Activated naive CD8-positive, alpha-beta T cell treated with anti-CD3 and anti-CD28 coated beads for 36 hours (primary cell): ENCODE measurements around the gene PRUNE2. TPM values are rescaled to one million over a fixed set of nuclear protein-coding genes. Genes with fewer than 3 reads are reported as not detected.

Experiments used
- DNase-seq: peaks from one replicate; pipeline ENCODE4 v3.0.0; 2021
- H3K27ac Mint-ChIP-seq: one replicate; pipeline ENCODE4 v1.8.0; 2022; ENCODE audit warnings: mild to moderate bottlenecking, moderate library complexity, mixed read lengths
- H3K27me3 Mint-ChIP-seq: one replicate; pipeline ENCODE4 v1.8.0; 2022; ENCODE audit warnings: mild to moderate bottlenecking, mixed read lengths
- H3K36me3 Mint-ChIP-seq: one replicate; pipeline ENCODE4 v1.8.0; 2021; ENCODE audit warnings: mild to moderate bottlenecking, mixed read lengths
- H3K4me1 Mint-ChIP-seq: one replicate; pipeline ENCODE4 v1.8.0; 2021; ENCODE audit warnings: mixed read lengths
- H3K4me3 Mint-ChIP-seq: one replicate; pipeline ENCODE4 v1.8.0; 2022; ENCODE audit warnings: mild to moderate bottlenecking, moderate library complexity, mixed read lengths
- H3K9me3 Mint-ChIP-seq: one replicate; pipeline ENCODE4 v1.8.0; 2022; ENCODE audit warnings: mixed read lengths
- total RNA-seq, 2 experiments: library from RNA; stranded (reverse); gene quantifications; one replicate each; pipeline ENCODE4 v1.2.3, GENCODE V29; 2021

The PRUNE2 gene
- total RNA-seq, 2 experiments from 2014 or later: 0.35 TPM; not detected in 1

DNA sequence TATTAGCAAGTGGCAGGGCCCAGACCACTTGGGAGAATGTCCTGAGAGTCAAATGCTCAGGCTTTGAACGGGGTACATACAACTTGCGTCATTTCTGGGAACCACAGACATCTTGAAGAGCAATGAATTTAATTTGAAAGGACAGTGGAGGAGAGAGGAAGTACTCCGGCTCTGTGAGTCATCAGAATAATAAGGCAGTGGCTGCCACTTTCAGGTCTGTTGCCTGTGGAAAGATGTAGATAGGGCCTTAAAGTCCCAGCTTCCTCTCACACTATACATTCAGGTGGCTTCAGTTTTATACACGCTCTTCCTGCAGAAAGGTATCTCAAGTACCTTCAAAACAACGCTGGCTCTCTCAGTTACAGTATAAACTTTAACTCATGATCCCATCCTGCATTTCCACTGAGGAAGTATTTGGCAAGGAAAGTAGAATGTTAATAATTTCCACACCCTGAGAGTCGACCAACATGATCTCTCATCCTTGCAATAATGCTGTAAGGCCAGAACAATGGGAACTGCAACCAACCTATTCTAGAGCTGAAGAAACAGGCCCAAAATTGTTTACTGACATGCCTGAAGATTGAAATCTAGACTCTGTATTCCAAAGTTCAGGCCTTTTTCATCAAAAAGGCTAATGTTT, 6.8 kb upstream of the PRUNE2 start:
- Mint-ChIP-seq H3K9me3 (no peaks in the 10 kb centered on the region), H3K27me3 (peaks cover 48% of the 10 kb centered on the region), H3K36me3 (no peaks in the 10 kb centered on the region)

DNA sequence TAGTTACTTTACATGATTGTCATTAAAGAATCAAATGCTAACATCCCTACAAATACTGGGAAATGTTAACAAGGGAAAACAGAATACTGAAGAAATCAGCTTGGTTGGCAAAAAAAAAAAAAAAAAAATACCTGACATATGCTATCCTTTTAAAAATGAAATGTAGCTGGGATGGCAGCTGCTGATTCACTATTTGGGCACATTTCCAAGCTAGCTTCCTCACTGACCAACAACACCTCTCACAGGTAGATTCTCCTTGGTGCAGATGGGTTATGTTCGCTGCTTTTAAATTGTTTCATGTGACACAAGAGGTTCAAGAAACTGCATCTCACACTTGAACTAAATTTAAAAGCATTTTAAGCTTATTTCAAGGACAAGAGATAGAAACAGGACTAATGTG, 6.1 kb upstream of the PRUNE2 start:
- no peak for DNase-seq
- Mint-ChIP-seq H3K27ac (no peak overlapping the region), H3K36me3 (no peaks in the 10 kb centered on the region), H3K4me3 (no peak overlapping the region), H3K9me3 (no peaks in the 10 kb centered on the region), H3K27me3 (peaks cover 51% of the 10 kb centered on the region), H3K4me1 (peaks cover 8% of the 10 kb centered on the region)

More for the DNA sequence above, 6.8 kb upstream of the PRUNE2 start:
- DNase-seq: peak; percentile 3
- H3K27ac Mint-ChIP-seq: peak overlapping the region; percentile 55
- H3K4me3 Mint-ChIP-seq: no peak overlapping the region
- peaks cover 8% of the 10 kb centered on the region for H3K4me1 Mint-ChIP-seq

DNA sequence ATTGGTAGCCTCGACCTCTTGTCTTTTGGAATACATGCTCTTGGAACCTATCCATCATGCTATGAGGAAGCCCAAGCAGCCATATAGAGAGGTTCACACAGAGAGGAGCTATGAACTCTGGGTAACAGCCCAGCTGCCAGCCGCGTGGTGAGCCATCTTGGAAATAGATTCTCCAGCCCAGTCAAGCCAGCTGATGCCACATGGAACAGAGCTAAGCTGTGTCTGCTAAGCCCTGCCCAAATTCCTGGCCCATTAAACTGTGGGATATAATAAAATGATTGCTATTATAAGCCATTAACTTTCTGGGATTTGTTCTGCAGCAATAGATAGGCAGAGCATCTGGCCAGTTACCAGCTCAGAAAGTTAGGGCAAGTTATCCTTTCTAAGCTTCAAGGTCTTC, 4.9 kb upstream of the PRUNE2 start:
- Mint-ChIP-seq H3K36me3 (no peaks in the 10 kb centered on the region), H3K27me3 (peaks cover 50% of the 10 kb centered on the region), H3K9me3 (no peaks in the 10 kb centered on the region), H3K4me1 (peaks cover 13% of the 10 kb centered on the region), H3K27ac (no peak overlapping the region), H3K4me3 (no peak overlapping the region)
- no peak for DNase-seq

DNA sequence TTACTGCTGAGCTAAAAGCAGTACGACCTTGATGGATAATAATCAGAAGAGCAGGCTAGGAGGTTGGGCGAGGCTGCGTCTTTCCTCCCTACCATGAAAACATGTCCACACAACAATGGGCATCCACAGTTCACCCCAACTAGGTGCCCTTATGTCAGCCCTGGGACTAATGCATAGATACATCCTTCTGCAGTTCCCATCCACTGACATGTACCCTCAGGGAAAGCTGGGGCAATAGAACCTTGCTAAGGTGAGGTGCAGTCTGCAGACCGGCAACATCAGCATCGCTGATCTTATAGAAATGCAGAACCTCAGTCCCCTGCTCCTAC, 697 bp upstream of the PRUNE2 start:
- H3K27ac Mint-ChIP-seq: no peak overlapping the region
- peaks cover 4% of the 10 kb centered on the region for H3K4me1 Mint-ChIP-seq
- H3K36me3 Mint-ChIP-seq: no peaks in the 10 kb centered on the region
- DNase-seq: no peak
- peaks cover 71% of the 10 kb centered on the region for H3K27me3 Mint-ChIP-seq
- H3K9me3 Mint-ChIP-seq: no peaks in the 10 kb centered on the region
- H3K4me3 Mint-ChIP-seq: no peak overlapping the region

DNA sequence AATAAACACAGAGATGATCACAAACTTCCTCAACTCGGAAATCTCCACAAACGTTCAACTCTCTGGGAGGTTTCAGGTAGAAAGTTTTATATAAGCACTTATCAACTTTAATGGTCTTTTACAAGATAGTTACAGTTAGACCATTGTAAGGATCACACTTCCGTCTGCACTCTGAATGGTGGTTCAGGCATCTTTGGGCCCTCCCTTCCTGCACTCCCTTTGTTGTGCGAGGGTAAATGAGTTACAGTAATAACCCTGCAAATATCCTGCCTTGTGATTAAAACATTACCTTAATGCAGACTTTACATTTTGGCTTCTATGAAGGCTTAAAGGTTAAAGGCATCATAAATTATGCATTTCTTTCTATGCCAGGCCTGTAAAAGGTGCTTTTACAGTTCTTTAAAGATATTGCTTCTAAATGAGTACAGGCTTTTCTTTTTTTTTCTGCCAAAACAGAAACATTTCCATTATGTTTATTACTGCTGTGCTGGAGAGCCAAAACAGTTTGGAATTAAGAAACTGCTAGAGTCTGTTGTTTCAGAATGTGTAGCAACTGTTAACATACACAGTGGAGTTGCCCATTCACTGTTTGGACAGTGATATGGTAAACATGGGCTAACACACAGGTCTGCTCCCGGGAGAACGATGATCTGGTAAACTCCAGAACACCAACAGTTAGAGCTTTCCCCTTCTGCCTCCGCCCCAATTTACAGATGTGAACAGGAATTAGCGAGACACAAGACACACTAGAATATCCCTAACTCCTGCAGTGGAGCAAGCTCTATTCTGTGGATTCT, 1.1 kb downstream of the PRUNE2 start:
- H3K27me3 Mint-ChIP-seq: peaks cover 70% of the 10 kb centered on the region
- no peaks in the 10 kb centered on the region for H3K9me3 Mint-ChIP-seq
- DNase-seq: no peak
- peaks cover 4% of the 10 kb centered on the region for H3K4me1 Mint-ChIP-seq
- H3K4me3 Mint-ChIP-seq: no peak overlapping the region
- no peak overlapping the region for H3K27ac Mint-ChIP-seq
- no peaks in the 10 kb centered on the region for H3K36me3 Mint-ChIP-seq

DNA sequence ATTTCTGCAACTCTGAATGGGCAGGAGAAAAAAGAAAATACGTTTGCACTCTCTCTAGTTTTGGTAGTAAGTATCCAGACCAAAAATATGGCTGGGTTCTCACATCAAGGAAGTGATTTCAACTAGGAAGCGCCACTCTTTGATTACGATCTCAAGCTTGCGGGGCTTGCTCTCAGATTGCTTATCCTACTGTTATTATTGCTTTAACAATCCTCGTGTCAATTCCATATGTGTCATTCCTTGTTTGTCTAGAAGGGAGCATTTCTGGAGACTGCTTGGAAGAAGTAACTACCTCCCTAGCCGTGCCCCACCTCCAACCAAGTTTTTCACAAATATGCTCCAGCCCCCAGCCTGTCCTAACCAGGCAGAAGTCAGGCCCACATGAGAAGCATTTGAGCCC, 3.5 kb downstream of the PRUNE2 start:
- Mint-ChIP-seq H3K9me3 (no peaks in the 10 kb centered on the region), H3K27me3 (peaks cover 58% of the 10 kb centered on the region), H3K27ac (no peak overlapping the region), H3K4me3 (no peak overlapping the region), H3K4me1 (peaks cover 4% of the 10 kb centered on the region), H3K36me3 (no peaks in the 10 kb centered on the region)
- no peak for DNase-seq

DNA sequence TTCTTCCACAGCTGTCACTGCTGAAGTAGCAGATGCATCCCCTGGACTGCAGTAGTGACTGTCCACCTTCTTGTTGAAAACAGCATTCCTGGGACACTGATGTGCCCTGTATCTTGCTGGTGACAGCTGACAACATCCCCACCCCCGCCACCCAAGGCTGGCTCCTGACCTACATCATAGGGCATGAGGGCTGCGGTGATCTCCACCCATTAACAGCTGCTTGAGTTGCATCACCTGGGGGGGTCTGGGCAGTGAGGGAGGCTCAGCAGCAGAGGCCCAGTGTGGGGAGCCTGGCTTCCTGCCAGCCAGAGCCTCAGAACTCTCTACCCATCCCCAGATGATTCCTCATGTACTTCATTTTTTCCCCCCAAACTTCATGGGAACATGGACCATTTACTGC, 4.1 kb downstream of the PRUNE2 start:
- H3K27me3 Mint-ChIP-seq: peaks cover 52% of the 10 kb centered on the region
- H3K4me3 Mint-ChIP-seq: no peak overlapping the region
- H3K9me3 Mint-ChIP-seq: no peaks in the 10 kb centered on the region

DNA sequence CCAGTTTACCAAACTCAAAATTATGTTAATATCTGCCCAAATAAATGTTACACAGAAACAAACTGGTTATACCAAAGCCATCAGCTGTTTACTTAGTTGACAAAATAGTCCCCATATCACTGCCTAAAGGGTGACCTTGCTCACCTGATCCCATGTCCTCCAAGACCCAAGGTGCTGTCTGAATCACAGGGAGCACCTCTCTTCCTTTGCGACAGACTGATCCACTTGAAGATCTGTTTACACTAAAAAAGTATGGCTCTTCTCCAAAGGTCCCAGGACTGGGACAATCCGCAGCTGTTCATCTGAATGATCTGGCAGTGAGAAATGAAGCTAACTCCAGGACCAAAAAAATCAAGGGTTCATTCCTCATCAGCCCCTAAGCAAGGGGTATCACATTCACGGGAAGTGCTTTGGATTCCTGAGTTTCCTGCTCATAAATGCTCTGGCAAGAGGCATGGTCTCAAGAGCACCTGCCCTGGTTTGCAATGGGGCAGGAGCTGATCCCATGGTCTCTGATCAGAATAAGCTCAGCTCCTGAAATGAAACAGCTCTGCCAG, 5.0 kb downstream of the PRUNE2 start:
- peaks cover 47% of the 10 kb centered on the region for H3K27me3 Mint-ChIP-seq
- no peak overlapping the region for H3K27ac Mint-ChIP-seq
- H3K4me1 Mint-ChIP-seq: no peaks in the 10 kb centered on the region
- H3K9me3 Mint-ChIP-seq: no peaks in the 10 kb centered on the region
- no peak for DNase-seq
- H3K36me3 Mint-ChIP-seq: no peaks in the 10 kb centered on the region
- no peak overlapping the region for H3K4me3 Mint-ChIP-seq

More for the DNA sequence above, 4.1 kb downstream of the PRUNE2 start:
- H3K36me3 Mint-ChIP-seq: no peaks in the 10 kb centered on the region
- H3K4me1 Mint-ChIP-seq: peaks cover 4% of the 10 kb centered on the region
- no peak for DNase-seq
- H3K27ac Mint-ChIP-seq: no peak overlapping the region

DNA sequence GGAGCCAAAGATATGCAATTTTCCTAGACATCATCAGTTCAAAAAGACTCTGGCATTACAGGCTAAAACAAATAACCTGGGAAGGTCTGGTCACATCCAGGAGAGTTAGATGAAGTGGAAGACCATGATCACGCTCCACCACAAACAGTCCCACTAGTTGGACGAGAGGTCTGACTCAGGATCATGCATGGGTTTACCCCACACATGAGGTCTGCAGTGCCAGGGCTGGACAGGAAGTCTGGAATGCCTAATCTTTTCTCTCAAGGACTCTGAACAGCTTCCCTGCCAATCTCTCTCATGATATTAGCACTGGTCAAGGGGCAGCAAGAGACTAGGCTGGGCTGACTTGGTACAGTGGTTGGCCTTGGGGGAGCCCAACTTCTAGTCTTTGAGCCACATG, 7.1 kb downstream of the PRUNE2 start:
- Mint-ChIP-seq H3K4me3 (no peak overlapping the region), H3K9me3 (no peaks in the 10 kb centered on the region), H3K4me1 (no peaks in the 10 kb centered on the region), H3K27me3 (peaks cover 32% of the 10 kb centered on the region), H3K27ac (no peak overlapping the region), H3K36me3 (no peaks in the 10 kb centered on the region)
- DNase-seq: no peak

DNA sequence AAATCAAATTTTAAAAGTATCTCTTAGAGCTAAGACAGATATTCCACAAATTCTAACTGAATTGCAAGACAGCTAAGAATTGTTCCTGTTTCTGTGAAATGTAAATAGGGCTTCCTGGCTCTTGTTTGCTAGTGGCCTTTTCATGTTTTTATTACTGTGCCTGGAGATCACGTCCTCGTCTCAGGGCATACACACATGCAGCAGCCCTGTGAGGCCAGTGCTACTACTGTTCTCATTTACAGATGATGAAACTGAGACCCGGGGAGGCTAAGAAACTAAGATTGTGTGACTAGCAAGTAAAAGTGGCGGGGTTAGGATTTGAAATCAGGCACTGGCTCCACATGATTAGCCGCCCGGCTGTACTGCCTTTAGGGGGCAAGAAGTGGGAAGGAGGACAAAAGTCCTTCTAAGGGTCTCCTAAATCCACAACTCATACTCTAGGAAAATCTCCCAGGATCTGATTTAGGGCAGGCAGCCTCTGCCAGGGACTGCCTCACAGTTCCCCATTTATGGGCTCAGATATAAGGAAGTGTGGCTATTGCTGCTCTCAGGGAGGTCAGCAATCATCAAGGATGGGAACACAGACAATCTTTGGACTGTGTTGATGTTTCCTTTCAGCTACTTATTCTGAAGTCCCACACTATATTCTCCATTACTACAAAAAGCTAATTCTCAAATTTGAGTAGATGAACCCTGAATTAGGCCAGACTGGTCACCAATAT, 7.9 kb downstream of the PRUNE2 start:
- Mint-ChIP-seq H3K9me3 (no peaks in the 10 kb centered on the region), H3K27ac (no peak overlapping the region), H3K4me3 (no peak overlapping the region), H3K4me1 (no peaks in the 10 kb centered on the region), H3K36me3 (no peaks in the 10 kb centered on the region), H3K27me3 (peaks cover 31% of the 10 kb centered on the region)
- no peak for DNase-seq

DNA sequence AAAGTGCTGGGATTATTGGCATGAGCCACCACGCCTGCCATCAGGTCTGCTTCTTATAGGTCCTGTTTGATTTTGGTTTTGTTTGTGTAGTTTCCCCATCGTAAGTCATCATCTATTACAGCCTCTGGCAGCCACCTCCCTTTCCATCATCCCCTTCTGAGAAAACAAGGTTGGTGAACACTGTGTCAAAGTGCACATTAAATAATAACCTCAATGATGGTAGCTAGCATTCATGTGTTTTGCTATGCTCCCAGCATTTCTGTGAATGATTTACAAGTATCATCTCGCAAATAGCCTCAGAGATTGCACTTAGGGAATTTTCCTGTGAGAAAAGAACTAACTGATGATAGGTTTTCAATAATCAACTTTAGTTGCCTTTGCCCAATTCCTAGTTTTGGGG, 9.9 kb downstream of the PRUNE2 start:
- H3K36me3 Mint-ChIP-seq: no peaks in the 10 kb centered on the region
- no peaks in the 10 kb centered on the region for H3K4me1 Mint-ChIP-seq

DNA sequence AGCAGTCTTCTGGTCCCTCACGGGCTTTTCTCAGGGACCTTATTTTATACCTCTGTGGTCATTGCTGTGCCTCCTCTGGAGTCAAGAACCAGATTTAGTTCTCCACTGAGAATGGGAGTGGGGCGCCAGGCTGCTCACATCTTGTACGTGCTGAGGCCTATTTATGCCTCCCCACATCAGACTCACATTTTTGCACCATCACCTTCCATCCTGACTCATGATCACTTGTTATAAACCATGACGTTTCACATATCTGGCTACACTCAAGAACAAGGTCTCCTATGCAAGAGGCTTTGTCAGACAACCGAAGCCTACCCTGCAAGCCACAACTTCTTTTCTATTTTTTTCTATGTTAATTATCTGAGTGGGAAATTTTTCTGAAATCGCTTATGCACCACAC, 10.7 kb downstream of the PRUNE2 start:
- Mint-ChIP-seq H3K4me3 (no peak overlapping the region), H3K27ac (no peak overlapping the region), H3K9me3 (no peaks in the 10 kb centered on the region), H3K27me3 (peaks cover 19% of the 10 kb centered on the region), H3K36me3 (no peaks in the 10 kb centered on the region), H3K4me1 (no peaks in the 10 kb centered on the region)
- no peak for DNase-seq

More for the DNA sequence above, 9.9 kb downstream of the PRUNE2 start:
- no peak for DNase-seq
- Mint-ChIP-seq H3K9me3 (no peaks in the 10 kb centered on the region), H3K27ac (no peak overlapping the region), H3K27me3 (peaks cover 25% of the 10 kb centered on the region), H3K4me3 (no peak overlapping the region)

DNA sequence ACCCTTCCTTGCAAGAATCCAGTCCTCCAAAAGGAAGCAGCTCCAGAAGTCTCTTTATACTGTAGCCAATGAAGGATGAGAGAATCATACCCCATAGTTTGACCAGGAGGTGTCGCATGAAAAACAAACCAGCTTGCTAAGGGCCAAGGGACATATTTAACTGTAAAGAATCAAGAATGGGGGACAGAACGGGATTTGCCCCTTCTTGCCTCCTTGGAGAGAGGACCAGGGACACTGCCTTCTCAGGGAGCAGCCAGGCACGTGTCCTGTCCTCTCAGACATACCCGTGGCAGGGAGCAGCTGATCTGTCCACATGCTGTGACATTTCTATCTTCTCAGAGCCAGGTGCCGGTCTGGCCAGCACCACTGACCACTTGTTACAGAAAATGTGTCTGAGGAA, 11.7 kb downstream of the PRUNE2 start:
- no peaks in the 10 kb centered on the region for H3K36me3 Mint-ChIP-seq
- H3K9me3 Mint-ChIP-seq: no peaks in the 10 kb centered on the region
- no peak overlapping the region for H3K4me3 Mint-ChIP-seq
- H3K27me3 Mint-ChIP-seq: peaks cover 14% of the 10 kb centered on the region
- H3K27ac Mint-ChIP-seq: no peak overlapping the region
- no peaks in the 10 kb centered on the region for H3K4me1 Mint-ChIP-seq
- DNase-seq: no peak

DNA sequence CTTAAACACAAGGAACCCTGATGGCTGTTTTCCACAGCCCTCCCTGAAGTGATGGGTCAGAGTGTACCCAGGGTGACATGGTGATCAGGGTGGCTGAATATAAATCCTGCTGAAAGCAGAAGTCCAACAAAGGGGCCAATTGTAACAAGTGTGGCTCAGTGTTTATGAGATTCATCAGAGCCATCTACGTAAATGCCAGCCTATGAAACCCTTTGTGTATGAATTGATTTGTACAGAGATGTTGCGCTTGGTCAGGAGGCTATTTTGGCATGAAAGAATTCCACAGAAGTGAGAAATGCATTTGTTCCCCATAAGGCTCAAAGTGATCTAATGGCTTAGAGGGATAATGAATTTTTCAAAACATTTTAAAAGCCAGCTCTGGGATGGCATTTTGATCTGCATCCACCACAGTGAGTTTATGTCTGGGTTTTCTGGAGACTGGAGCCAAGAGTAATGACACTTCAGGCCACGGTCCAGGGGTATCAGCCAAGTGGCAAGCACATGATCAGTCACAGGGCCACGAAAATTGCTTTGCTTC, 12.4 kb downstream of the PRUNE2 start:
- Mint-ChIP-seq H3K9me3 (no peaks in the 10 kb centered on the region), H3K4me1 (no peaks in the 10 kb centered on the region), H3K36me3 (no peaks in the 10 kb centered on the region), H3K27ac (no peak overlapping the region), H3K4me3 (no peak overlapping the region), H3K27me3 (peaks cover 11% of the 10 kb centered on the region)
- no peak for DNase-seq

DNA sequence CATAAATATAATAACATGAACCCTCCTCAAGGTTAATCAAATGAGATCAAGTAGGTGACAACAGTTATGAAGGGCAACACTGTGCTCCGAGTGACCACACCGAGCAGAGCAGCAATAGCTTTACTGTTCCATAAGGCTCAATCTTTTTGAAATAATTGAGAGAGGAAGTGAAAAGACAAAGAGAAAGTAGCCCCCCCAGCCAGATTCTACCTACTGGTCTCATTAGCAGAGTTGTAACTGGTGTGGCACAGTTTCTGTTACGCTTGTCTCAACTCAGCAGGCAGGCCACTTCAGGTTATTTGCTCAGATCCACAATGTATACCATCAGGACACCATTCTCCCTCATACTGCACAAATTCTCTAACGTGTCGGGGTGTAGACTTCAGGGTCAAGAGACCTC, 14.0 kb downstream of the PRUNE2 start:
- peaks cover 7% of the 10 kb centered on the region for H3K27me3 Mint-ChIP-seq
- H3K36me3 Mint-ChIP-seq: no peaks in the 10 kb centered on the region
- no peak overlapping the region for H3K27ac Mint-ChIP-seq
- DNase-seq: no peak
- H3K9me3 Mint-ChIP-seq: no peaks in the 10 kb centered on the region
- H3K4me1 Mint-ChIP-seq: no peaks in the 10 kb centered on the region
- no peak overlapping the region for H3K4me3 Mint-ChIP-seq
